NCI-H345 (cell line): ENCODE measurements around the gene CCDC136.

Experiments used
- DNase-seq: peaks from one replicate; lab custom pipeline; 2025; lab: John Stamatoyannopoulos, UW

The CCDC136 gene

DNA sequence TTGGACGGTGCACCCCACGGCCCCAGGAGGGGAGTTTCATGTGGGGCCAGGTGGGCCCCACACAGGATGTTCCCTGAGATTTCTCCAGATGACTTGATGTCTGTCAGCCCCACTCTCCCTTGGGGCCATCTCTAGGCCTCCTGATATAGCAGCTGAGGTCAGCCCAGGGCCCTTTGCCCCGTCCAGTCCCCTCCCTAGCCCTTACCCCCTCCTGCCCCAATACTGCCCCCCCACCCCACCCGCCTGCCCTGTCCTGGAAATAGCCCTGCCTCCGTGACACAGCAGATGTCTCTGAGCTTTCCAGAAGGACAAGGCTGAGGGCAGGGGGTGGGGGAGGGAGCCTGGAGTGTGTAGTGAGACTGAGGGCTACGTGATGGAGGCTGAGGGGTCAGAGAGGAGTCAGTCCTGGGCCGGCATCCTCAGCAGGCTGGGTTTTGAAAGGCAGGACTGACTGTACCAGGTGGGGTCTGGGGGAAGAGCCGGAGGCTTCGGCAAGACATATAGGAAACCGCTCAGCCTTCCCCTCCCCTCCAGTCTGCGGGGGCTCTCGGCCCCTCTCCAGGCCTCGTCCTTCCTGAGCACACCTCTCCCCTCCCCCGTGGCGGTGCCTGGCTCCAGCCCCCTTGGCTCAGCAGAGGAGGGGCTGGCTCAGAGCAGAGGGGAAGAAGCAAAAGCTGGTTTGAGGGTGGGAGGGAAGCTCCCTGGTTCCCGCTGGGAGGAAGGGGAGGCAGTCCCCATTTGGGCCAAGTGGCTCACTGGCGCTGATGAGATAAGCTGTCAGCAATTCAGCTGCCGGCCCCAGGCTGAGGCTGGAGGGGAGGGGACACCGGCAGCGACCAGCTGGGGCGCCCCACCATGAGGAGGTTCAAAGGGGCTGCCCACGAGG is 40.5 kb downstream of the CCDC136 start:
- no peak for DNase-seq

DNA sequence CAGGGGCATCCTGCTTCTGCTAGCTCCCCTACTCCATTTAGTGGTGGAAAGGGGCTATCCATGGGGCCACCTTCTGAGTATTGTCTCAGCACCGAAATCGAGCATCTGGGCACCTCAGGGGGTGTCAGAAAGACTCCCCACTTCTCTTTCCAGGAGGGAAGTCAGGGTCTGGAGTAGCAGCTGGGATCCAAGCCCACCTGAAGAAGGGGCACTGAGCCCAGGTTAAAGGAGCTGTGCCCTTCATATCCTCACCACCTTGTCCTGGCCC is 41.0 kb downstream of the CCDC136 start:
- no peak for DNase-seq

DNA sequence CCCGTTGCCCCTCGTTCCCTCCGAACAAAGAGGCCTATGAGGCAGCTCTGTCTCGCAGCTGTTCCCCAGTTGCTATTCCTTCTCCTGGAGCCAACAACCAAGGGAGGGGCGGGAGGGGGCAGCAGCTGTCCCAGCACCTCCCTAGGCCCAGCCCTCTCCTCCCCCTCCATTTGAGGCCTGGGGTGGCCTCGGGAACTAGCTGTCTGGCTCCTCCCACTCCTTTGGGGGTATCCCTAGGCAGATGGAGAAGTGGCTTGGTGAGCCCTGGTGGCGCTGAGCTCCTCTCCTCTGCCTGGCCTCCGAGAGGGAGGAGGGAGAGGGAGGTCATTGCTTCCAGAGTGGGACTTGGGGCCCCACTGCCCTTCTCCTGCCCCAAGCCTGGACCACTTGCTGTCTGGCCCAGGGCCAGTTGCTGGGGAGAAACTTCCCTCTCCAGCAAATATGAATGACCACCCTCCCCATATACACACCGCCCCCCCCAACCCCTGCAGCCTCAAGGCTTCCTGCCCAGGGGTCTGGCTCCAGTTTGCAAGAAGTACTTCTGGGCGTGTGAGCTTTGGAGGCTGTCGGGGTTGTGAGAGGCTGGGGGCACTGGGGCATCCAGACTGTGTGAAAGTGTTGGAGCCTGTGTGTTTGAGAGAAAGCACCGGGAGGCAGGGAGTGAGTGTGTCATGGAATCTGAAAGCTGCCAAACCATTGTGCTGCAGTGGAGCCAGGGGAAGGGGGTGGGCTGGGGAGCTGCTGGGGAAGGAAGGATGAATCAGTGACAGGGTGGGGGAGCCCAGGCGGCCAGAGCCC is 41.6 kb downstream of the CCDC136 start:
- peak; percentile 53 for DNase-seq

DNA sequence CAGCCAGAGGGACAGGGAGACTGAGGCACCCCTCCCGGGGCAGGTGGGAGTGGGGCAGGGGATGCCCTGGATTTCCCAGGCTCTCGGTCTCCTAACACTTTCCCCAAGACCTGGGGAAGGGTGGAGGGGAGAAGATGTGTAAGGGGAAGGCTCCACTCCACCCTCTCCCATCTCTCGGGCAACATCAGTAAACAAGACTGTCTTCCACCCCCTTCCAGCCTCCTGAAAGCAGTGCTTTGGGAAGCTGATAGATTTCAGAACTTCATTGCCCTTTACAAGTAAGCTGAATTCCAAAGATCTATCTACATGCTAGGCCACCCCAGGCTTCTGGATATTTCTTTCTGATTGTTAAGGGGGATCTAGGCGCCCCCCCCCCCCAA is 42.2 kb downstream of the CCDC136 start:
- no peak for DNase-seq

DNA sequence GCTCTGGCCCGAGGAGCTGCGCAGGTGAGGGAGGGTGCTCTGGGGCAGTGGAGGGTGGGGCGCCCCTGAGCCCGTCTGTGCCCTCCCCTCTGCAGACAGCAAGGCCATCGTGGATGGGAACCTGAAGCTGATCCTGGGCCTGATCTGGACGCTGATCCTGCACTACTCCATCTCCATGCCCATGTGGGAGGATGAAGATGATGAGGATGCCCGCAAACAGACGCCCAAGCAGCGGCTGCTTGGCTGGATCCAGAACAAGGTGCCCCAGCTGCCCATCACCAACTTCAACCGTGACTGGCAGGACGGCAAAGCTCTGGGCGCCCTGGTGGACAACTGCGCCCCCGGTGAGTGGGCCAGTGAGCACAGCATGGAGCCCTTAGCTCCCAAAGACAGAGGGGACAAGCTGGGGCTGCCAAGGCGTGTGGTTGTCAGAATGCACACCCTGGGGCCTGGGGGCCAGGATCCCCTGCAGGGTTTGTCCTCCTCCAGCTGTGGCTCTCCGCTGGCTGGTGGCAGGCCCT is 43.5 kb downstream of the CCDC136 start:
- no peak for DNase-seq

DNA sequence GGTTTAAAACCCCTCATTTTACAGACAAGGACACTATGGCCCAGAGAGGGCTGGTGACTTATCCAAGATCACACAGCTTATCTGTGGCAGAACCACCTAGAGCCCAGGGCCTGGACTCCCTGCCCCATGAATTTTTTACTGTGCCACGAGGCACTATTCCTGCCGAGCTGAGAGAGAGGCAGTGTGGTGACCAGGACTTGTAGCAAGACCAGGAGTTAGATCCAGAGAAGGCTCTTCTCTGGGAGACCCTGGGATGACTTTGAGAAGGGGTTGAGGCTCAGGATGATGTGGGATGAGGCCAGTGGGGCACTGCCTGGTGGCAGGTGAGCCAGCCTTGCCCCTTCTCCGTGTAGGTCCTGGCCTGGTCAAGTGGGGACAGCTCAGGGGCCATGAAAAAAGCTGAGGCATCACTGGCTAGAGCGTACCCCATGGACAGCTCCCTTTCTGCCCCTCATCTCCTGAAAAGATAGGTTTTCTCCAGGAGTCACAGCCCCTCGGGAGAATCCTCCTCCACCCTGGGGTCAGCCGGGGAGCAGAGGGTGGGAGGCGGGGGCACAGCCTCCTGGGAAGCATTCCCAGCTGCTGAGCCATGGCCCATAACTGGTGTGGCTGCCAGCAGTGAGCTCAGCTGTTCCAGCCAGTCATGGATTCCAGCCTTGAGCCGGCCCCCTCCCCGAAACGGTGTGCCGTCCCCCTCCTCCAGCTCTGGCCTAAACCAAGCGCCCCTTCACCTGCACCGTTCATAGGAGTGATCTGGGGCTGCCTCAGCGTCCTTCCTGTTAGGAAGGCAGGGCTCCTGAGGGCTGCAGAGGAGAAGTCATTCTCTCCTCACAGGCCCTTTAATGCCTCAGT is 44.2 kb downstream of the CCDC136 start:
- DNase-seq = no peak

DNA sequence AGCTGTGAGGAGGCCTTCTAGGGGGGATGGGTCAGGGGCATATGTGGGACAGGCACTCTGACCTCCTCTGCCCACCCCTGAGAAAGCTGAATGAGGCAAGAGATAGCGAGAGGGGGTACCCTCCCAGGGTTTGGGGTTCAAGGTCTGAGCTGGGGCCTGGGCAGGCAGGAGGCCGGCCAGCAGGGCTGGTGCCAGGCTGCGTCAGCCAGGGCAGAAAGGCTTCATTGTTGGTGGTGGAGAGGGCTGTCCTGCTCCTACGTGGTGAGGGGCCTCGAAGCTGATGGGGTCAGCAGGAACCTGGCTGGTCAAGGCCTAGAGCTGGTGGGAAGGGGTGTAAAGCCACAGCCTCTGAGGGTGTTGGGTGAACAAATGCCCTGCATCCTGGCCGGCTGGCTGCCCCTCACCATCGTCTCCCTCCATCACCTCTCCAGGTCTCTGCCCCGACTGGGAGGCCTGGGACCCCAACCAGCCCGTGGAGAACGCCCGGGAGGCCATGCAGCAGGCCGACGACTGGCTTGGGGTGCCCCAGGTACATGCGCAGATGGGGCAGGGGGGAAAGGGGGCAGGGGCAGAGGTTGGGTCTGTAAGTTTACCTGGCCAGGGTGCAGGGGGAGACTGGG is 45.1 kb downstream of the CCDC136 start:
- DNase-seq = no peak

DNA sequence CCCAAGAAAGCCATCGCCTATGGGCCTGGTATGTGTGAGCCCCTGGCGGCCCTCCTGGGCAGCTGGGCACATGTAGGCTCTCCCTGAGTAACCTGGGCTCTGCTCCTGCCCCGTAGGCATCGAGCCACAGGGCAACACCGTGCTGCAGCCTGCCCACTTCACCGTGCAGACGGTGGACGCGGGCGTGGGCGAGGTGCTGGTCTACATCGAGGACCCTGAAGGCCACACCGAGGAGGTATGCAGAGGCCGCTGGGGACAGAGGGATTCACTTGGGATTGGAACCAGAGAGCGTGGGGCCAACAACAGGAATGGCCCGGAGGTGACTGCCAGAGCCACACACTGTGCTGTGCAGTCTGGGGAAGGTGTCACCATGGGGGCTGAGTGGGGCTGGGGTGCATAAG is 45.8 kb downstream of the CCDC136 start:
- DNase-seq = no peak

DNA sequence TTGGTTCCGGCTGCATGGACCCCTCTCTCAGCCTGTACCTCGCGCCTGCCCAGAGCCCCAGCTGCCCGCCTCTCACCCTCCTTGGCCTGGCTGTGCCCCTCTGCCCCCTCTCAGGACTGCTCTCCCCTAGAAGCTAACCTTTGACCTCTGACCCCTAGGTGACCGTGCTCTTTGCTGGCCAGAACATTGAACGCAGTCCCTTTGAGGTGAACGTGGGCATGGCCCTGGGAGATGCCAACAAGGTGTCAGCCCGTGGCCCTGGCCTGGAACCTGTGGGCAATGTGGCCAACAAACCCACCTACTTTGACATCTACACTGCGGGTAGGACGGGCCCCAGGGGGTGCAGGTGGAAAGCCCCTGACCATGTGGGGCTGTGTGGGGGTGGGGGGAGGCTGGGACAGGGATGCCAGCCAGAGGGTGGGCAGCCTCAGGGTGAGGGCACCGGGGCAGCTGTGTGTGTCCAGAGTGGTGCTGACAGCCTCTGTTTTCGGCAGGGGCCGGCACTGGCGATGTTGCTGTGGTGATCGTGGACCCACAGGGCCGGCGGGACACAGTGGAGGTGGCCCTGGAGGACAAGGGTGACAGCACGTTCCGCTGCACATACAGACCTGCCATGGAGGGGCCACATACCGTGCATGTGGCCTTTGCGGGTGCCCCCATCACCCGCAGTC is 46.5 kb downstream of the CCDC136 start:
- no peak for DNase-seq

DNA sequence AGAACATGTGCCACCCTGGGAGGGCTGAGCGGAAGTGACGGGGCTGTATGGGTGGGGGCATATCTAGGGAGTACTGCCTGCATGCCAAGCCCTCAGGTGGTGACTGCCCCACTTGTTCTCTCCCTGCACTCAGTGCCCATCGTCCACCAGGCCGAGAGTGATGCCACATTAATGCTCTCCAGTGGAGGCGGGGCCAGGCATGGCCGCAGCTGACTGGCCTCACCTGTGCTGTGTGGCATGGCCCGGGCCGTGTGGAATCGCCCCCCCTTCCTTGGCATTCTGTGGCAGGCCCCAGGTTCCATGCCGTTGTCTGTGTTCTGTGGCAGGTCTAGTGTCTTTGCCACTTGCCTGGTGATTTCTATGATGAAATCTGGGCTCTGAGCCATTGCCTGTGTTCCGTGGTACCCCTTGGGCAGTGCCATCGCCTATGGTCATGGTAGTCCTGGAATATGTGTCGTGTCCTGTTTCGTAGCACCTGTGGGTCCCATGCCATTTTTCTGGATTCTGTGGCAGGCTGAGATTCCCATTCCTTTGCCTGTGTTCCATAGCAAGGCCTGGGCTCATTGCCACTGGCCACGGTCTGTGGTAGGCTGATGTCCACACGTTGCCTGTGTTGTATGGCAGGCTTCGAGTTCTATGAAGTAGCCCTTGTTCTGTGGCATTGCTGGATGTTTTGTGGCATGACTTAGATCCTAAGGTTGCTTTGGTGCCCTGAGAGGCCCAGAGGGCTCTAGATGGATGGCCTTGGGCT is 47.4 kb downstream of the CCDC136 start:
- DNase-seq = no peak

DNA sequence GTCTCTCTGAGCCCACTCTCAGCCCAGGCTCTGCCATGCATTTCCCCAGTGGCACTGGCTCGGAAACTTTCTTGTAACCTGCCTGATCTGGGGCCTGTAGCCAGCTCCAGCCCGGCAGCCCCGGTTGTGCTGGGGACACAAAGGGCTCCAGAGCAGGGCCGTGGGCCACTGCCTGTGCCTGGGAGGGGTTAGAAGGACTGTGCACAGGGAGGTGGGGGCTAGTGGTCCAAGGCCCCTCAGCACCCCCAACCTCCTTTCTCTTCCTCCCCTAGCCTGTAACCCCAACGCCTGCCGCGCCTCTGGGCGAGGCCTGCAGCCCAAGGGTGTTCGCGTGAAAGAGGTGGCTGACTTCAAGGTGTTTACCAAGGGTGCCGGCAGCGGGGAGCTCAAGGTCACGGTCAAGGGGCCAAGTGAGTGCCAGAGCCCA is 48.0 kb downstream of the CCDC136 start:
- DNase-seq = no peak

DNA sequence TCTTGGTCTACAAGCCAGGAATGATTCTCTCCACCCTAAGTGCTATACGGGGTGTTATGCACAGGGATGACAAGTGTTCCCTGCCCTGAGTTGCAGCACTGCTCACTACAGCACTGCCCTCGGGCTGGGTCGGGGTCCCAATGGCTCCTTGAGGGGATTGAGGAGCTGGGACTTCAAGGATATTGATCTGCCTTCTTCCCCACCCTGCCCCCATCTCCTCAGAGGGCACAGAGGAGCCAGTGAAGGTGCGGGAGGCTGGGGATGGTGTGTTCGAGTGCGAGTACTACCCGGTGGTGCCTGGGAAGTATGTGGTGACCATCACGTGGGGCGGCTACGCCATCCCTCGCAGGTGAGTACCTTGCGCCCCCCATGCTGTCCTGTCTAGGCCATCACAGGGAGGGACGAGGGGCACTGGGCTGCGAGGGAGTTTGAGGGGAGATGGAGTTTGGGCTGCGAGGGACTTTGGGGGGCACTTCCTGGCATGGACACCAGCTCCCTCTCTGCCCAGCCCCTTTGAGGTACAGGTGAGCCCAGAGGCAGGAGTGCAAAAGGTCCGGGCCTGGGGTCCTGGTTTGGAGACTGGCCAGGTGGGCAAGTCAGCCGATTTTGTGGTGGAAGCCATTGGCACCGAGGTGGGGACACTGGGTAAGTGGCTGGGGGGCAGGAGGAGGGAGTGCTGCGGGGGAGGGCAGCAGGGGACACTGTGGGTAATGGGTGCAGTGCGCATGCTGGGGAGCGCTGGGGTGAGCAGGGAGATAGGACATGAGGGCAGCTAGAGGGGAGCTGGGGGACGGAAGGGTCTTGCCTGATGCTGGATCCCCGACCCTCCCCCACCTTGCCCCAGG is 48.8 kb downstream of the CCDC136 start:
- no peak for DNase-seq

DNA sequence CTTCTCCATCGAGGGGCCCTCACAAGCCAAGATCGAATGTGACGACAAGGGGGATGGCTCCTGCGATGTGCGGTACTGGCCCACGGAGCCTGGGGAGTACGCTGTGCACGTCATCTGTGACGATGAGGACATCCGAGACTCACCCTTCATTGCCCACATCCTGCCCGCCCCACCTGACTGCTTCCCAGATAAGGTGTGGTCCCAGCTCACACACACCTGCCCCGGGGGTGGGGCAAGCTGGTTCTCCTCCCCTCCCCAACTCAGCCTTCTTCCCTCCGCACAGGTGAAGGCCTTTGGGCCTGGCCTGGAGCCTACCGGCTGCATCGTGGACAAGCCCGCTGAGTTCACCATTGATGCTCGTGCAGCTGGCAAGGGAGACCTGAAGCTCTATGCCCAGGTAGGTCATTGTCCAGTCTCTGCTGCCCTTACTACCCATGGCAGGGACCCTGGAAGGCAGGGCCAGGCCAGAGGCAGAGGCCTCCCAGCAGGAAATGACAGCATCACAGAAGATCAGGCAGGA is 49.5 kb downstream of the CCDC136 start:
- DNase-seq = peak; percentile 4

DNA sequence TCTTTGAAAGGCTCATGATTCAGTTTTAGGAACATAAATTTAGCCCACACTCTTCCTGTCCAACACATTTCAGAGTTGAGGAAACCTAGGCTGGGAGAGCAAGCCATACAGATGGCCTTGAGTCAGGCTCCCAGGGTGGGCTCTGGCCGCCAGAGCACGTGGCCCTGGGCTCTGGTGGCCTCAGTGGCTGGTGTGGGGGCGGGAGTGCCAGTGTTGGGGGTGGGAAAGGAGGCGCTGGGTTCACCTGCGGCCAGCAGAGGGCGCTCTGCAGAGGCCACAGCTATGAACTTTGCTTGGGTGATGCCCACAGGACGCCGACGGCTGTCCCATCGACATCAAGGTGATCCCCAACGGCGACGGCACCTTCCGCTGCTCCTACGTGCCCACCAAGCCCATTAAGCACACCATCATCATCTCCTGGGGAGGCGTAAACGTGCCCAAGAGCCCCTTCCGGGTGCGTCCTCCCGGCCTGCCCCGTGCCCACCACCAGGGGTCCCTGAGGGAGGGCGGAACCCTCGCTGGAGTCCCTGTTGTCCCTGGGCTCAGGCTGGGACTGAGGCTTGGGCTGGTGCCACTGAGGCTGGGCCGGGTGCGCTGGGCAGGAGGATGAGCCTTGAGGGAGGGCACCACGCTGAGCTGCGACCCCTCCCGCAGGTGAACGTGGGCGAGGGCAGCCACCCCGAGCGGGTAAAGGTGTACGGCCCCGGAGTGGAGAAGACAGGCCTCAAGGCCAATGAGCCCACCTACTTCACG is 50.3 kb downstream of the CCDC136 start:
- peak; percentile 87 for DNase-seq

DNA sequence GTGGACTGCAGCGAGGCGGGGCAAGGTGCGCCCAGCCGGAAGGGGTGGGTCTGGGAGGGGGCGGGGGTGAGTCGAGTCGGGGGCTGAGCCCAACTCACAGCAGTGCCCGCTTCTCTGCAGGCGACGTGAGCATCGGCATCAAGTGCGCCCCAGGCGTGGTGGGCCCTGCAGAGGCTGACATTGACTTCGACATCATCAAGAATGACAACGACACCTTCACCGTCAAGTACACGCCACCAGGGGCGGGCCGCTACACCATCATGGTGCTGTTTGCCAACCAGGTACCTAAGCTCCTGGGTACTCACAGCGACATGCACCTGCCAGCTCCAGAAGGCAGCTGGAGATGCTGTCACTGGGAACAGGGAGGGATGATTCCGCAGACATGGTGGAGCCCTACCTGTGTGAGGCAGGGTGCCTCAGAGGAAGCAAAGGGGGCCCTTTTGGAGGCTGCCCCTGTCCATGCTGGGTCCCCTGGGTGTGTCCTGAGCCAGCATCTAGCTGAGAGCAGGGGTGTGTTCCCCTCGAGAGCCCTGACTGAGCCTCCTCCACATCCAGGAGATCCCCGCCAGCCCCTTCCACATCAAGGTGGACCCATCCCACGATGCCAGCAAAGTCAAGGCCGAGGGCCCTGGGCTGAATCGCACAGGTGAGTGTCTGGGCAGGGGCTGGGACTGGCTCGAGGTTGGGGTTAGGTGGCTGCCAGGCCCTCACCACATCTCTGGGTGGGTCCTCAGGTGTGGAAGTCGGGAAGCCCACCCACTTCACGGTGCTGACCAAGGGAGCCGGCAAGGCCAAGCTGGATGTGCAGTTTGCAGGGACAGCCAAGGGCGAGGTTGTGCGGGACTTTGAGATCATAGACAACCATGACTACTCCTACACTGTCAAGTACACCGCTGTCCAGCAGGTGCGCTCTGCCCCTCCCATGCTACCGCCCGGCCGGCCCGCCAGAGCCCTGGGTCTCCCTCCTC is 51.2 kb downstream of the CCDC136 start:
- DNase-seq = peak; percentile 90

DNA sequence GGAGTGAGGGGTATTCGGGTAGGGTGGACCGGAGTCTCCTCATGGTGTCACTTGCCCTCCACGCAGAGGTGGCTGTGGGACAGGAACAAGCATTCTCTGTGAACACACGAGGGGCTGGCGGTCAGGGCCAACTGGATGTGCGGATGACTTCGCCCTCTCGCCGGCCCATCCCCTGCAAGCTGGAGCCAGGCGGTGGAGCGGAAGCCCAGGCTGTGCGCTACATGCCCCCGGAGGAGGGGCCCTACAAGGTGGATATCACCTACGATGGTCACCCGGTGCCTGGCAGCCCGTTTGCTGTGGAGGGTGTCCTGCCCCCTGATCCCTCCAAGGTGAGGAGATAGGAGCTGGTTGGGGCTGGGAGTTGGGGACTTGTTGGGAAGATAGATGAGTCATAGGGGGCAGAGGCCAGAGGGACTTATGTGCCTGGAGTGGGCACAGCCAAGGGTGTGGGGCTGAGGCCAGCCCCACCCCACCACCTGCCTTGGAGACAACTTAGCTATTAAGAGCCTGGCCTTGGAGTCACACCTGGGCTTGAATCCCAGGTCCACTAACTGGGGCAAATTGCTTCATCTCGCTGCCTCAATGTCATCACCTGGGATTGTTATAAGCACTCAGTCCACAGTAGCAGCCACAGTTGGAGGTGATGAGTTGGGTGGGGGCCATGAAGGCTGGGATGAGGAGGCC is 52.3 kb downstream of the CCDC136 start:
- DNase-seq = no peak

DNA sequence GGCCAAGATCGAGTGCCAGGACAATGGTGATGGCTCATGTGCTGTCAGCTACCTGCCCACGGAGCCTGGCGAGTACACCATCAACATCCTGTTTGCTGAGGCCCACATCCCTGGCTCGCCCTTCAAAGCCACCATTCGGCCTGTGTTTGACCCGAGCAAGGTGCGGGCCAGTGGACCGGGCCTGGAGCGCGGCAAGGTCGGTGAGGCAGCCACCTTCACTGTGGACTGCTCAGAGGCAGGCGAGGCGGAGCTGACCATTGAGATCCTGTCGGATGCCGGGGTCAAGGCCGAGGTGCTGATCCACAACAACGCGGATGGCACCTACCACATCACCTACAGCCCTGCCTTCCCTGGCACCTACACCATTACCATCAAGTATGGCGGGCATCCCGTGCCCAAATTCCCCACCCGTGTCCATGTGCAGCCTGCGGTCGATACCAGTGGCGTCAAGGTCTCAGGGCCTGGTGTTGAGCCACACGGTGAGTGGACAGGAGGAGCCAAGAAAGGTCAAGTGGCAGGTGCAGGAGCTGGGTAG is 53.1 kb downstream of the CCDC136 start:
- DNase-seq = no peak
